Mesenchymal stem cell (in vitro differentiated cells and primary cell): ENCODE data around the gene ADPRH.
A peak's percentile ranks its signal among the peaks of the same experiment; 100 is the strongest.

Experiments
- DNase-seq: peaks from one replicate; pipeline ENCODE4 v3.0.0-alpha.2; 2013
- H2AFZ ChIP-seq: one replicate; pipeline ENCODE4 v1.6.1; 2013; ENCODE audit warnings: low read depth, mild to moderate bottlenecking, control low read depth, inconsistent platforms, low read length, moderate library complexity
- H2AK5ac ChIP-seq: 2 replicates; pipeline ENCODE4 v1.6.1; 2013; ENCODE audit warnings: low read length, moderate library complexity, mild to moderate bottlenecking, inconsistent platforms; ENCODE audit not compliant: severe bottlenecking
- H2BK120ac ChIP-seq: one replicate; pipeline ENCODE4 v1.6.1; 2013; ENCODE audit warnings: low read depth, mild to moderate bottlenecking, inconsistent platforms, low read length, moderate library complexity
- H2BK12ac ChIP-seq, 2 experiments: one replicate each; pipeline ENCODE4 v1.6.1; 2013; ENCODE audit warnings: inconsistent platforms in 2 of 2, low read length in 2 of 2, mild to moderate bottlenecking in 2 of 2, moderate library complexity in 2 of 2, control low read depth in 1 of 2
- H2BK15ac ChIP-seq: one replicate; pipeline ENCODE4 v1.6.1; 2013; ENCODE audit warnings: mild to moderate bottlenecking, low read depth, inconsistent platforms; ENCODE audit not compliant: poor library complexity, severe bottlenecking
- H2BK5ac ChIP-seq: 2 replicates; pipeline ENCODE4 v1.6.1; 2013; ENCODE audit warnings: low read depth, mild to moderate bottlenecking, low read length, control low read depth, inconsistent platforms; ENCODE audit not compliant: poor library complexity, severe bottlenecking
- H3K14ac ChIP-seq, 2 experiments: one replicate each; pipeline ENCODE4 v1.6.1; 2013; ENCODE audit warnings: inconsistent platforms in 2 of 2, low read length in 2 of 2, control low read depth in 1 of 2, mild to moderate bottlenecking in 1 of 2, moderate library complexity in 1 of 2
- H3K18ac ChIP-seq, 2 experiments: one replicate each; pipeline ENCODE4 v1.6.1; 2013; ENCODE audit warnings: inconsistent platforms in 2 of 2, low read length in 2 of 2, control low read depth in 1 of 2, low read depth in 1 of 2, mild to moderate bottlenecking in 1 of 2
- H3K23ac ChIP-seq, 2 experiments: one replicate each; pipeline ENCODE4 v1.6.1; 2013; ENCODE audit warnings: inconsistent platforms in 2 of 2, low read length in 2 of 2, mild to moderate bottlenecking in 2 of 2, moderate library complexity in 2 of 2, control low read depth in 1 of 2
- H3K27ac ChIP-seq: 2 replicates; pipeline ENCODE4 v1.5.1; 2013; ENCODE audit warnings: mild to moderate bottlenecking, moderate library complexity, low read length, control low read depth, inconsistent platforms; ENCODE audit not compliant: poor library complexity, severe bottlenecking
- H3K27me3 ChIP-seq, 2 experiments: 2 replicates each; pipeline versions ENCODE4 v1.6.1 to v1.7.0; 2013; ENCODE audit warnings: low read length in 2 of 2, mild to moderate bottlenecking in 2 of 2, moderate library complexity in 2 of 2, control low read depth in 1 of 2, inconsistent platforms in 1 of 2; ENCODE audit not compliant: control insufficient read depth in 1 of 2, insufficient read depth in 1 of 2
- H3K36me3 ChIP-seq, 2 experiments: 2 replicates each; pipeline versions ENCODE4 v1.6.1 to v1.7.0; 2013; ENCODE audit warnings: low read length in 2 of 2, control low read depth in 1 of 2, inconsistent platforms in 1 of 2, low read depth in 1 of 2, mild to moderate bottlenecking in 1 of 2; ENCODE audit not compliant: insufficient read depth in 2 of 2, control insufficient read depth in 1 of 2
- H3K4ac ChIP-seq, 2 experiments: one replicate each; pipeline ENCODE4 v1.6.1; 2013; ENCODE audit warnings: inconsistent platforms in 2 of 2, low read length in 2 of 2, mild to moderate bottlenecking in 2 of 2, moderate library complexity in 2 of 2, control low read depth in 1 of 2, low read depth in 1 of 2
- H3K4me1 ChIP-seq: 2 replicates; pipeline ENCODE4 v1.6.1; 2013; ENCODE audit warnings: low read depth, low read length, control low read depth; ENCODE audit not compliant: control insufficient read depth, insufficient read depth
- H3K4me2 ChIP-seq: 2 replicates; pipeline ENCODE4 v1.6.1; 2013; ENCODE audit warnings: low read length, mild to moderate bottlenecking, inconsistent platforms; ENCODE audit not compliant: poor library complexity, severe bottlenecking
- H3K4me3 ChIP-seq, 2 experiments: 2 replicates each; pipeline versions ENCODE4 v1.5.1 to v1.7.0; 2013; ENCODE audit warnings: low read length in 2 of 2, mild to moderate bottlenecking in 2 of 2, control low read depth in 1 of 2, low read depth in 1 of 2; ENCODE audit not compliant: insufficient read depth in 1 of 2
- H3K79me1 ChIP-seq: replicated peaks from 2 replicates; pipeline ENCODE4 v1.6.1; 2013; ENCODE audit warnings: mild to moderate bottlenecking, control low read depth, low read length, inconsistent platforms; ENCODE audit not compliant: poor library complexity, severe bottlenecking
- H3K9ac ChIP-seq: 2 replicates; pipeline ENCODE4 v1.7.0; 2013; ENCODE audit warnings: mild to moderate bottlenecking, low read length, moderate library complexity
- H3K9me3 ChIP-seq: 2 replicates; pipeline ENCODE4 v1.7.0; 2013; ENCODE audit warnings: mild to moderate bottlenecking, low read length; ENCODE audit not compliant: control insufficient read depth
- H4K8ac ChIP-seq: one replicate; pipeline ENCODE4 v1.6.1; 2013; ENCODE audit warnings: inconsistent platforms, mild to moderate bottlenecking, low read length, moderate library complexity
- H4K91ac ChIP-seq: one replicate; pipeline ENCODE4 v1.6.1; 2013; ENCODE audit warnings: mild to moderate bottlenecking, low read length, inconsistent platforms
- WGBS: methylation state at CpG from one replicate; pipeline ENCODE4 v1.1.7; 2013; ENCODE audit warnings: mixed read lengths; 5-methylcytosine and 5-hydroxymethylcytosine counted together

The ADPRH gene

GRCh38 chr3:119632829-119633228 is 53.5 kb downstream of the ADPRH start:
- H3K9me3 ChIP-seq = no peaks in the 10 kb centered on the region
- H3K79me1 ChIP-seq = no peaks in the 10 kb centered on the region
- 97% methylated on average over 4 of the region's 4 CpGs for WGBS
- no peak overlapping the region for H2AK5ac ChIP-seq
- H3K4me1 ChIP-seq = peaks cover 6% of the 10 kb centered on the region
- no peak overlapping the region for H2BK120ac ChIP-seq
- H2AFZ ChIP-seq = no peak overlapping the region
- H2BK5ac ChIP-seq = no peak overlapping the region
- no peak overlapping the region for H4K91ac ChIP-seq
- no peak overlapping the region for H3K23ac ChIP-seq
- H2BK12ac ChIP-seq = no peak overlapping the region
- no peaks in the 10 kb centered on the region for H3K27me3 ChIP-seq
- H3K27ac ChIP-seq = no peak overlapping the region
- no peak overlapping the region for H3K4ac ChIP-seq
- H3K9ac ChIP-seq = no peak overlapping the region
- H3K36me3 ChIP-seq = no peaks in the 10 kb centered on the region
- H3K14ac ChIP-seq = no peak overlapping the region
- H2BK15ac ChIP-seq = no peak overlapping the region
- no peak for DNase-seq
- no peak overlapping the region for H3K4me2 ChIP-seq
- H3K18ac ChIP-seq = no peak overlapping the region
- no peak overlapping the region for H4K8ac ChIP-seq
- H3K4me3 ChIP-seq = no peak overlapping the region

GRCh38 chr3:119635719-119636118 is 56.4 kb downstream of the ADPRH start:
- WGBS = 95% methylated on average over 10 of the region's 10 CpGs

GRCh38 chr3:119636249-119636648 is 57.0 kb downstream of the ADPRH start:
- 46% methylated on average over 1 of the region's 1 CpG for WGBS
- Histone ChIP-seq H3K27me3 (no peaks in the 10 kb centered on the region), H3K9me3 (no peaks in the 10 kb centered on the region), H4K91ac (peak overlapping the region; percentile 10), H4K8ac (no peak overlapping the region), H3K4me1 (peaks cover 7% of the 10 kb centered on the region), H2BK15ac (no peak overlapping the region), H2BK120ac (no peak overlapping the region), H3K4me2 (no peak overlapping the region), H2AFZ (no peak overlapping the region), H3K18ac (peak overlapping the region; percentile 16 to 70), H2BK12ac (peak overlapping the region; percentile 49 to 88), H3K36me3 (no peaks in the 10 kb centered on the region), H3K23ac (no peak overlapping the region), H3K14ac (no peak overlapping the region), H3K79me1 (no peaks in the 10 kb centered on the region), H3K4me3 (no peak overlapping the region), H3K27ac (no peak overlapping the region), H2AK5ac (no peak overlapping the region), H3K4ac (peak overlapping the region in 1 of 2 experiments; percentile 2), H3K9ac (peak overlapping the region; percentile 85), H2BK5ac (no peak overlapping the region)
- DNase-seq = peak; percentile 46

More at GRCh38 chr3:119635719-119636118, 56.4 kb downstream of the ADPRH start:
- Histone ChIP-seq H3K4me2 (no peak overlapping the region), H2AFZ (no peak overlapping the region), H2BK12ac (peak overlapping the region; percentile 0 to 28), H3K4me1 (peaks cover 7% of the 10 kb centered on the region), H3K23ac (no peak overlapping the region), H3K9me3 (no peaks in the 10 kb centered on the region), H4K91ac (peak overlapping the region; percentile 6), H3K4ac (peak overlapping the region; percentile 2 to 21), H3K27ac (no peak overlapping the region), H3K79me1 (no peaks in the 10 kb centered on the region), H3K36me3 (no peaks in the 10 kb centered on the region), H4K8ac (no peak overlapping the region), H2AK5ac (no peak overlapping the region), H3K9ac (no peak overlapping the region), H2BK5ac (no peak overlapping the region), H3K14ac (no peak overlapping the region), H3K4me3 (no peak overlapping the region), H3K18ac (peak overlapping the region; percentile 16 to 70), H2BK15ac (no peak overlapping the region), H2BK120ac (no peak overlapping the region), H3K27me3 (no peaks in the 10 kb centered on the region)
- DNase-seq = no peak

- peak overlapping the region; percentile 91 for H2AK5ac ChIP-seq
- no peak overlapping the region for H3K4me2 ChIP-seq
- H3K4me3 ChIP-seq = no peak overlapping the region
- H2BK120ac ChIP-seq = no peak overlapping the region
- H3K9me3 ChIP-seq = no peaks in the 10 kb centered on the region
- H3K9ac ChIP-seq = peak overlapping the region; percentile 85
- peak overlapping the region in 1 of 2 experiments; percentile 94 for H2BK12ac ChIP-seq
- peak overlapping the region; percentile 35 for H4K8ac ChIP-seq
- H3K4me1 ChIP-seq = peaks cover 7% of the 10 kb centered on the region
- no peaks in the 10 kb centered on the region for H3K27me3 ChIP-seq
- peak overlapping the region in 1 of 2 experiments; percentile 81 for H3K14ac ChIP-seq
- no peak overlapping the region for H2AFZ ChIP-seq
- DNase-seq = peak; percentile 10
- H3K36me3 ChIP-seq = no peaks in the 10 kb centered on the region
- H4K91ac ChIP-seq = no peak overlapping the region
- no peak overlapping the region for H3K27ac ChIP-seq
- peak overlapping the region; percentile 91 to 99 for H3K18ac ChIP-seq
- H3K4ac ChIP-seq = peak overlapping the region; percentile 75 to 91
- no peaks in the 10 kb centered on the region for H3K79me1 ChIP-seq
- WGBS = 94% methylated on average over 2 of the region's 4 CpGs
- H2BK15ac ChIP-seq = no peak overlapping the region
- no peak overlapping the region for H2BK5ac ChIP-seq
- peak overlapping the region in 1 of 2 experiments; percentile 40 for H3K23ac ChIP-seq
Observed at GRCh38 chr3:119636891-119637611, 57.8 kb downstream of the ADPRH start.
